HepG2 (cell line): Measurements from ENCODE around the gene ASNS. TPM values are rescaled to one million over a fixed set of nuclear protein-coding genes. Genes with fewer than 3 reads are reported as not detected.

ENCODE experiments used
- ATAD3A ChIP-seq: sonication (generic); formaldehyde crosslinking; IDR thresholded peaks from 2 replicates; pipeline ENCODE4 v1.4.0; 2020; ENCODE audit warnings: missing genetic modification reagents
- CBX2 ChIP-seq, 2 experiments: fragments of 200-600 bp in 1 of 2; sonication (generic); formaldehyde crosslinking in 1 of 2; IDR thresholded peaks; 2 replicates each; pipeline versions ENCODE4 v1.7.0 to v1.8.1; 2018 to 2022; ENCODE audit warnings: low read depth in 2 of 2, low read length in 1 of 2, mild to moderate bottlenecking in 1 of 2, missing genetic modification reagents in 1 of 2
- FOXA3 ChIP-seq: IDR thresholded peaks from 2 replicates; pipeline ENCODE4 v1.6.1; 2016; ENCODE audit warnings: missing genetic modification reagents, missing compliant biosample characterization
- HNF4A ChIP-seq: sonication (generic); formaldehyde crosslinking; IDR thresholded peaks from 2 replicates; pipeline ENCODE4 v1.4.0; 2020; ENCODE audit warnings: missing genetic modification reagents
- HNRNPLL ChIP-seq: fragments of 200-400 bp; formaldehyde crosslinking; IDR thresholded peaks from 2 replicates; pipeline ENCODE4 v1.6.1; 2017; ENCODE audit warnings: mild to moderate bottlenecking, low read depth, low read length; ENCODE audit not compliant: poor library complexity, severe bottlenecking
- JDP2 ChIP-seq: sonication (generic); formaldehyde crosslinking; IDR thresholded peaks from 2 replicates; pipeline ENCODE4 v1.8.1; 2022; ENCODE audit warnings: missing genetic modification reagents, borderline replicate concordance
- MXD4 ChIP-seq: IDR thresholded peaks from 2 replicates; pipeline ENCODE4 v1.6.1; 2016; ENCODE audit warnings: mild to moderate bottlenecking, missing biosample characterization, missing genetic modification reagents
- NCOA1 ChIP-seq: sonication (generic); formaldehyde crosslinking; IDR thresholded peaks from 2 replicates; pipeline ENCODE4 v1.9.0; 2021; ENCODE audit warnings: missing genetic modification reagents
- SMC3 ChIP-seq: IDR thresholded peaks from 2 replicates; pipeline ENCODE4 v1.6.1; 2011; ENCODE audit warnings: low read length, improper control_type of control experiment
- SNRNP70 ChIP-seq: fragments of 200-400 bp; formaldehyde crosslinking; IDR thresholded peaks from 2 replicates; pipeline ENCODE4 v1.6.1; 2017; ENCODE audit warnings: mild to moderate bottlenecking, low read depth, low read length, moderate library complexity
- SRSF9 ChIP-seq: fragments of 200-400 bp; formaldehyde crosslinking; IDR thresholded peaks from 2 replicates; pipeline ENCODE4 v1.6.1; 2018; ENCODE audit warnings: borderline replicate concordance, mild to moderate bottlenecking, low read depth, low read length; ENCODE audit not compliant: insufficient read depth, poor library complexity, severe bottlenecking
- ZNF230 ChIP-seq: sonication (generic); formaldehyde crosslinking; IDR thresholded peaks from 2 replicates; pipeline ENCODE4 v1.4.0; 2020; ENCODE audit warnings: mild to moderate bottlenecking, missing genetic modification reagents
- ZNF292 ChIP-seq: sonication (generic); formaldehyde crosslinking; IDR thresholded peaks from 2 replicates; pipeline ENCODE4 v1.8.1; 2022; ENCODE audit warnings: mild to moderate bottlenecking, low read depth, missing genetic modification reagents, borderline replicate concordance
- ZNF367 ChIP-seq: sonication (generic); formaldehyde crosslinking; IDR thresholded peaks from 2 replicates; pipeline ENCODE4 v1.4.0; 2020; ENCODE audit warnings: missing genetic modification reagents, borderline replicate concordance
- ZNF816 ChIP-seq: sonication (generic); formaldehyde crosslinking; IDR thresholded peaks from 2 replicates; pipeline ENCODE4 v1.8.0; 2022; ENCODE audit warnings: missing genetic modification reagents, mild to moderate bottlenecking, borderline replicate concordance
- polyA plus RNA-seq, 8 experiments: library from polyadenylated mRNA; depleted of rRNA in 3 of 8; stranded (reverse) in 7 of 8; unstranded in 1 of 8; fragments of >200 nt; fragmentation: Illumina TruSeq in 4 of 8; extraction: Trizol in 4 of 8; gene quantifications; 2 replicates each; pipeline versions ENCODE4 v1.2.1 to v1.2.3, GENCODE V29; 2011 to 2016; ENCODE audit warnings: low read depth in 4 of 8, missing spikeins in 1 of 8, mixed read lengths in 1 of 8; ENCODE audit not compliant: insufficient read depth in 1 of 8
- total RNA-seq, 5 experiments: library from RNA; depleted of rRNA; stranded (reverse); fragments of >200 nt; fragmentation: Illumina TruSeq; extraction: Trizol; gene quantifications; 2 replicates each; pipeline ENCODE4 v1.2.3, GENCODE V29; 2016; ENCODE audit warnings: low read depth in 1 of 5
- TF ChIP-seq, protein P1 (sequence below): sonication (generic); formaldehyde crosslinking; IDR thresholded peaks from 2 replicates; pipeline ENCODE4 v1.8.1; 2022; ENCODE audit warnings: mild to moderate bottlenecking, missing genetic modification reagents
- TF ChIP-seq, protein P2 (sequence below): sonication (generic); formaldehyde crosslinking; IDR thresholded peaks from 2 replicates; pipeline ENCODE4 v1.5.0; 2020; ENCODE audit warnings: mild to moderate bottlenecking, missing genetic modification reagents
- TF ChIP-seq, protein P3 (sequence below): sonication (generic); formaldehyde crosslinking; IDR thresholded peaks from 2 replicates; pipeline ENCODE4 v1.4.0; 2020; ENCODE audit warnings: missing genetic modification reagents

ASNS gene
- total and polyA plus RNA-seq, 2 of the 13 experiments (the other 11 are each of a cell fraction or from before 2014, with no cell fraction given), result 55.0 to 75.1 TPM

DNA sequence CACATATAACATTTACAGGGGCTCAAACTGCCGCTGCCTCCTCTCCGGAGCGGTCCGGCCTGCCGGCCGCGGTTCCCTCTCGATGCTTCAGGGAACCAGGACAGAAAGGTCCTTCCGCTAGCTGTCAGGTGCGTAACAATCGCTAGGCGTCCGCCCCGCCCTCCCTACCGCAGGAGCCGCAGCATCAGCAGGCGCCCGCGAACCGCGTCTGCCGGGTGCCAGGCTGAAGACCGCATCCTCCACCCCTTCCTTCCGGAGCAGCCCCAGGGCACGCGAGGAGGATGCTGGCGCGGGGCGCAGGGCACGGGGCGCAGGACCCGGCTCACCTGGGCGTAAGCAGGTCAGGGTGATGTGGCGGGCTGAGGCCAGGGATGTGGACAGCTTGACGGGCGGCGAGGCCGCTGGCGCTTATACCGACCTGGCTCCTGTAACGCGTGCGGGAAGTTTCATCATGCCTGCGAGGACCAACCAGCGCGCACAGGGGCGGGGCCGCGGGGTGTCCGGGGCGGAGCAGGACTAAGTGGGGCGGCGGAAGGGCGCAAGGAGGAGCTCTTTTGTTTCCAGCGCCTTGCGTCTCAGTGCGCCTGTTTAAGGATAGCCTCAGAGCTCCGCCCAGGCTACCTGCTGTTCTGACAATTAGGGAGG lies at the start of gene ASNS (continued):
- TF ChIP-seq, protein P1, sequence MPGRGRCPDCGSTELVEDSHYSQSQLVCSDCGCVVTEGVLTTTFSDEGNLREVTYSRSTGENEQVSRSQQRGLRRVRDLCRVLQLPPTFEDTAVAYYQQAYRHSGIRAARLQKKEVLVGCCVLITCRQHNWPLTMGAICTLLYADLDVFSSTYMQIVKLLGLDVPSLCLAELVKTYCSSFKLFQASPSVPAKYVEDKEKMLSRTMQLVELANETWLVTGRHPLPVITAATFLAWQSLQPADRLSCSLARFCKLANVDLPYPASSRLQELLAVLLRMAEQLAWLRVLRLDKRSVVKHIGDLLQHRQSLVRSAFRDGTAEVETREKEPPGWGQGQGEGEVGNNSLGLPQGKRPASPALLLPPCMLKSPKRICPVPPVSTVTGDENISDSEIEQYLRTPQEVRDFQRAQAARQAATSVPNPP, result 0 out of 2 replicates have a peak, but pooled peaks have one; percentile 47
- TF ChIP-seq, protein P2, sequence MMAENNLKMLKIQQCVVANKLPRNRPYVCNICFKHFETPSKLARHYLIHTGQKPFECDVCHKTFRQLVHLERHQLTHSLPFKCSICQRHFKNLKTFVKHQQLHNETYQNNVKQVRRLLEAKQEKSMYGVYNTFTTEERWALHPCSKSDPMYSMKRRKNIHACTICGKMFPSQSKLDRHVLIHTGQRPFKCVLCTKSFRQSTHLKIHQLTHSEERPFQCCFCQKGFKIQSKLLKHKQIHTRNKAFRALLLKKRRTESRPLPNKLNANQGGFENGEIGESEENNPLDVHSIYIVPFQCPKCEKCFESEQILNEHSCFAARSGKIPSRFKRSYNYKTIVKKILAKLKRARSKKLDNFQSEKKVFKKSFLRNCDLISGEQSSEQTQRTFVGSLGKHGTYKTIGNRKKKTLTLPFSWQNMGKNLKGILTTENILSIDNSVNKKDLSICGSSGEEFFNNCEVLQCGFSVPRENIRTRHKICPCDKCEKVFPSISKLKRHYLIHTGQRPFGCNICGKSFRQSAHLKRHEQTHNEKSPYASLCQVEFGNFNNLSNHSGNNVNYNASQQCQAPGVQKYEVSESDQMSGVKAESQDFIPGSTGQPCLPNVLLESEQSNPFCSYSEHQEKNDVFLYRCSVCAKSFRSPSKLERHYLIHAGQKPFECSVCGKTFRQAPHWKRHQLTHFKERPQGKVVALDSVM (CRISPR knock-in tag), result 0 out of 2 replicates have a peak, but pooled peaks have one; percentile 25
- TF ChIP-seq ZNF230 (CRISPR knock-in tag) (no peak), JDP2 (CRISPR knock-in tag) (no peak), CBX2 (IDR thresholded peaks at IDR 0.05; ENCODE audit: low read depth, low read length) (no peak), CBX2 (CRISPR knock-in tag; IDR thresholded peaks at IDR 0.05; ENCODE audit: low read depth) (0 out of 2 replicates have a peak, but pooled peaks have one; percentile 34), ZNF292 (CRISPR knock-in tag) (no peak), ZNF816 (CRISPR knock-in tag) (no peak), HNRNPLL (peak; percentile 96), SRSF9 (no peak), ATAD3A (no peak), MXD4 (CRISPR knock-in tag) (peak; percentile 77; the same call in 1 of the 2 replicates), SMC3 (no peak), HNF4A (CRISPR knock-in tag) (no peak), FOXA3 (CRISPR knock-in tag) (peak; percentile 53), SNRNP70 (no peak), ZNF367 (CRISPR knock-in tag) (no peak), NCOA1 (CRISPR knock-in tag) (no peak)
- TF ChIP-seq, protein P3, sequence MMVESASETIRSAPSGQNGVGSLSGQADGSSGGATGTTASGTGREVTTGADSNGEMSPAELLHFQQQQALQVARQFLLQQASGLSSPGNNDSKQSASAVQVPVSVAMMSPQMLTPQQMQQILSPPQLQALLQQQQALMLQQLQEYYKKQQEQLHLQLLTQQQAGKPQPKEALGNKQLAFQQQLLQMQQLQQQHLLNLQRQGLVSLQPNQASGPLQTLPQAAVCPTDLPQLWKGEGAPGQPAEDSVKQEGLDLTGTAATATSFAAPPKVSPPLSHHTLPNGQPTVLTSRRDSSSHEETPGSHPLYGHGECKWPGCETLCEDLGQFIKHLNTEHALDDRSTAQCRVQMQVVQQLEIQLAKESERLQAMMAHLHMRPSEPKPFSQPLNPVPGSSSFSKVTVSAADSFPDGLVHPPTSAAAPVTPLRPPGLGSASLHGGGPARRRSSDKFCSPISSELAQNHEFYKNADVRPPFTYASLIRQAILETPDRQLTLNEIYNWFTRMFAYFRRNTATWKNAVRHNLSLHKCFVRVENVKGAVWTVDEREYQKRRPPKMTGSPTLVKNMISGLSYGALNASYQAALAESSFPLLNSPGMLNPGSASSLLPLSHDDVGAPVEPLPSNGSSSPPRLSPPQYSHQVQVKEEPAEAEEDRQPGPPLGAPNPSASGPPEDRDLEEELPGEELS (CRISPR knock-in tag), result no peak; the same call in 1 of the 2 replicates
